ENCODE data around the gene SAA4.
A peak's percentile ranks its signal among the peaks of the same experiment; 100 is the strongest.
"Not testable (repeated sequence)": the region's sequence is repeated elsewhere in the genome, so short reads cannot be mapped to it uniquely, and the experiment has no call there.

SAA4 gene

GRCh38 chr11:18261721-18262120 is 25.1 kb upstream of the SAA4 start:
- Mint-ChIP-seq H3K27ac (no peak overlapping the region), H3K27me3 (peaks cover 4% of the 10 kb centered on the region), H3K4me1 (ENCODE audit: low read depth) (no peaks in the 10 kb centered on the region), H3K4me3 (no peak overlapping the region), H3K36me3 (ENCODE audit: low read depth) (no peaks in the 10 kb centered on the region), H3K9me3 (no peaks in the 10 kb centered on the region)

GRCh38 chr11:18259259-18259658 is 22.7 kb upstream of the SAA4 start:
- H3K9me3 Mint-ChIP-seq, result no peaks in the 10 kb centered on the region
- H3K4me1 Mint-ChIP-seq (ENCODE audit: low read depth), result no peaks in the 10 kb centered on the region
- H3K36me3 Mint-ChIP-seq (ENCODE audit: low read depth), result no peaks in the 10 kb centered on the region
- peaks cover 4% of the 10 kb centered on the region for H3K27me3 Mint-ChIP-seq
- H3K4me3 Mint-ChIP-seq, result no peak overlapping the region
- no peak overlapping the region for H3K27ac Mint-ChIP-seq

GRCh38 chr11:18254781-18255361 is 18.3 kb upstream of the SAA4 start:
- Mint-ChIP-seq H3K9me3 (no peaks in the 10 kb centered on the region), H3K4me1 (ENCODE audit: low read depth) (no peaks in the 10 kb centered on the region), H3K36me3 (ENCODE audit: low read depth) (no peaks in the 10 kb centered on the region), H3K27me3 (peaks cover 4% of the 10 kb centered on the region), H3K27ac (no peak overlapping the region), H3K4me3 (no peak overlapping the region)

- Mint-ChIP-seq H3K4me1 (ENCODE audit: low read depth) (no peaks in the 10 kb centered on the region), H3K27ac (no peak overlapping the region), H3K27me3 (peaks cover 4% of the 10 kb centered on the region), H3K4me3 (no peak overlapping the region), H3K36me3 (ENCODE audit: low read depth) (no peaks in the 10 kb centered on the region), H3K9me3 (no peaks in the 10 kb centered on the region)
Observed at GRCh38 chr11:18253778-18254338, 17.3 kb upstream of the SAA4 start.

- Mint-ChIP-seq H3K27ac (no peak overlapping the region), H3K27me3 (peaks cover 4% of the 10 kb centered on the region), H3K9me3 (no peaks in the 10 kb centered on the region), H3K4me1 (ENCODE audit: low read depth) (no peaks in the 10 kb centered on the region), H3K36me3 (ENCODE audit: low read depth) (no peaks in the 10 kb centered on the region), H3K4me3 (no peak overlapping the region)
Observed at GRCh38 chr11:18253233-18253632, 16.6 kb upstream of the SAA4 start.

GRCh38 chr11:18248561-18248960 is 12.0 kb upstream of the SAA4 start, which contains the start of gene SAA2:
Gene SAA2, minus strand, starts transcription at chr11:18248668. Its CDS starts 657 bp downstream, at chr11:18248011.
- Mint-ChIP-seq H3K27ac (no peak within 1 kb of the TSS), H3K9me3 (no peaks in the 10 kb centered on the region), H3K36me3 (ENCODE audit: low read depth) (no peaks in the 10 kb centered on the region), H3K4me3 (no peak within 1 kb of the TSS), H3K4me1 (ENCODE audit: low read depth) (peaks cover 14% of the 10 kb centered on the region), H3K27me3 (no peaks in the 10 kb centered on the region)

GRCh38 chr11:18247191-18247581 is 10.6 kb upstream of the SAA4 start:
- H3K36me3 Mint-ChIP-seq (ENCODE audit: low read depth); H3K27me3 Mint-ChIP-seq; H3K9me3 Mint-ChIP-seq; H3K27ac Mint-ChIP-seq; H3K4me3 Mint-ChIP-seq: not testable (repeated sequence)
- H3K4me1 Mint-ChIP-seq (ENCODE audit: low read depth), result peaks cover 14% of the 10 kb centered on the region

GRCh38 chr11:18246379-18247190 is 10.0 kb upstream of the SAA4 start:
- H3K27me3 Mint-ChIP-seq; H3K36me3 Mint-ChIP-seq (ENCODE audit: low read depth); H3K9me3 Mint-ChIP-seq: not testable (repeated sequence)
- peaks cover 14% of the 10 kb centered on the region for H3K4me1 Mint-ChIP-seq (ENCODE audit: low read depth)
- peak overlapping the region; percentile 63 for H3K27ac Mint-ChIP-seq
- H3K4me3 Mint-ChIP-seq, result peak overlapping the region; percentile 62

GRCh38 chr11:18245396-18245795 is 8.8 kb upstream of the SAA4 start:
- Mint-ChIP-seq H3K4me1 (ENCODE audit: low read depth) (peaks cover 14% of the 10 kb centered on the region), H3K27ac (no peak overlapping the region), H3K36me3 (ENCODE audit: low read depth) (no peaks in the 10 kb centered on the region), H3K9me3 (no peaks in the 10 kb centered on the region), H3K4me3 (no peak overlapping the region), H3K27me3 (peaks cover 5% of the 10 kb centered on the region)

- H3K36me3 Mint-ChIP-seq (ENCODE audit: low read depth), result no peaks in the 10 kb centered on the region
- peaks cover 15% of the 10 kb centered on the region for H3K27me3 Mint-ChIP-seq
- H3K4me3 Mint-ChIP-seq, result no peak overlapping the region
- no peak overlapping the region for H3K27ac Mint-ChIP-seq
- no peaks in the 10 kb centered on the region for H3K9me3 Mint-ChIP-seq
- H3K4me1 Mint-ChIP-seq (ENCODE audit: low read depth), result peaks cover 14% of the 10 kb centered on the region
Observed at GRCh38 chr11:18243783-18244362, 7.3 kb upstream of the SAA4 start.

- no peak overlapping the region for H3K27ac Mint-ChIP-seq
- H3K36me3 Mint-ChIP-seq (ENCODE audit: low read depth), result no peaks in the 10 kb centered on the region
- peaks cover 35% of the 10 kb centered on the region for H3K27me3 Mint-ChIP-seq
- H3K9me3 Mint-ChIP-seq, result no peaks in the 10 kb centered on the region
- peaks cover 3% of the 10 kb centered on the region for H3K4me1 Mint-ChIP-seq (ENCODE audit: low read depth)
- no peak overlapping the region for H3K4me3 Mint-ChIP-seq
Observed at GRCh38 chr11:18239655-18240054, 3.1 kb upstream of the SAA4 start.

GRCh38 chr11:18235394-18236334 is 938 bp downstream of the SAA4 start:
- Mint-ChIP-seq H3K4me1 (ENCODE audit: low read depth) (no peaks in the 10 kb centered on the region), H3K27me3 (peaks cover 46% of the 10 kb centered on the region), H3K36me3 (ENCODE audit: low read depth) (no peaks in the 10 kb centered on the region), H3K27ac (no peak overlapping the region), H3K9me3 (no peaks in the 10 kb centered on the region), H3K4me3 (no peak overlapping the region)

- H3K27ac Mint-ChIP-seq, result no peak overlapping the region
- H3K4me3 Mint-ChIP-seq, result no peak overlapping the region
- H3K27me3 Mint-ChIP-seq, result peaks cover 35% of the 10 kb centered on the region
- H3K4me1 Mint-ChIP-seq (ENCODE audit: low read depth), result no peaks in the 10 kb centered on the region
- H3K9me3 Mint-ChIP-seq, result no peaks in the 10 kb centered on the region
- H3K36me3 Mint-ChIP-seq (ENCODE audit: low read depth), result no peaks in the 10 kb centered on the region
Observed at GRCh38 chr11:18233912-18234311, 2.7 kb downstream of the SAA4 start.

GRCh38 chr11:18230859-18231258 is 5.7 kb downstream of the SAA4 start:
- Mint-ChIP-seq H3K9me3 (no peaks in the 10 kb centered on the region), H3K4me1 (ENCODE audit: low read depth) (no peaks in the 10 kb centered on the region), H3K36me3 (ENCODE audit: low read depth) (no peaks in the 10 kb centered on the region), H3K27me3 (peaks cover 18% of the 10 kb centered on the region), H3K27ac (no peak overlapping the region), H3K4me3 (no peak overlapping the region)
